Measurements from ENCODE around the gene SMAP1. TPM values are rescaled to one million over a fixed set of nuclear protein-coding genes. Genes with fewer than 3 reads are reported as not detected.

SMAP1 gene
- total RNA-seq, 6 experiments from 2014 or later: 11.4 to 24.4 (median 21.5) TPM

DNA sequence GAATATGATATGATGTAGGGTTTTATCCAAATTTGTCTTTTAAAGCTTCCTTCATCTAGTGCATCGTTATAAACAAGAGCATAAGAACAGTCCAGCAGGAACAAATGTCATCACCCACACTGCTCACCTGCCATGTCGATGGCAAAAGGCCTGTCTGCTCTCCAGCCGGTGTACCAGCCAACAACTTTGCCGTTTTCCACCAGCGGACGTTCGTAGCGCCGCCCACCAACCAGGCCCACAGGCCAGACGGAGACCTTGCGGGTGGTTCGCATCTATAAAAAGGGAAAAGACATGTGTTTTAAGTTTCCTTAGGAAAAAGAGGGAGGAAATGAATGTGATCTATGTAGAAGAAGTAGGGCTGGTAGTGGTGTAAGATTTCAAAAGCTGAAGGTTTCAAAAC, 226.3 kb downstream of the SMAP1 start:
- H3K4me3 Mint-ChIP-seq: no peak overlapping the region
- H3K27me3 Mint-ChIP-seq (ENCODE audit: insufficient read depth): peaks cover 29% of the 10 kb centered on the region
- no peaks in the 10 kb centered on the region for H3K4me1 Mint-ChIP-seq (ENCODE audit: low read depth)
- H3K9me3 Mint-ChIP-seq: no peaks in the 10 kb centered on the region
- TF ChIP-seq, protein P1, sequence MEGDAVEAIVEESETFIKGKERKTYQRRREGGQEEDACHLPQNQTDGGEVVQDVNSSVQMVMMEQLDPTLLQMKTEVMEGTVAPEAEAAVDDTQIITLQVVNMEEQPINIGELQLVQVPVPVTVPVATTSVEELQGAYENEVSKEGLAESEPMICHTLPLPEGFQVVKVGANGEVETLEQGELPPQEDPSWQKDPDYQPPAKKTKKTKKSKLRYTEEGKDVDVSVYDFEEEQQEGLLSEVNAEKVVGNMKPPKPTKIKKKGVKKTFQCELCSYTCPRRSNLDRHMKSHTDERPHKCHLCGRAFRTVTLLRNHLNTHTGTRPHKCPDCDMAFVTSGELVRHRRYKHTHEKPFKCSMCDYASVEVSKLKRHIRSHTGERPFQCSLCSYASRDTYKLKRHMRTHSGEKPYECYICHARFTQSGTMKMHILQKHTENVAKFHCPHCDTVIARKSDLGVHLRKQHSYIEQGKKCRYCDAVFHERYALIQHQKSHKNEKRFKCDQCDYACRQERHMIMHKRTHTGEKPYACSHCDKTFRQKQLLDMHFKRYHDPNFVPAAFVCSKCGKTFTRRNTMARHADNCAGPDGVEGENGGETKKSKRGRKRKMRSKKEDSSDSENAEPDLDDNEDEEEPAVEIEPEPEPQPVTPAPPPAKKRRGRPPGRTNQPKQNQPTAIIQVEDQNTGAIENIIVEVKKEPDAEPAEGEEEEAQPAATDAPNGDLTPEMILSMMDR (IDR thresholded peaks at IDR 0.05): no peak
- no peaks in the 10 kb centered on the region for H3K36me3 Mint-ChIP-seq (ENCODE audit: low read depth)
- H3K27ac Mint-ChIP-seq: no peak overlapping the region
- no peak for DNase-seq

DNA sequence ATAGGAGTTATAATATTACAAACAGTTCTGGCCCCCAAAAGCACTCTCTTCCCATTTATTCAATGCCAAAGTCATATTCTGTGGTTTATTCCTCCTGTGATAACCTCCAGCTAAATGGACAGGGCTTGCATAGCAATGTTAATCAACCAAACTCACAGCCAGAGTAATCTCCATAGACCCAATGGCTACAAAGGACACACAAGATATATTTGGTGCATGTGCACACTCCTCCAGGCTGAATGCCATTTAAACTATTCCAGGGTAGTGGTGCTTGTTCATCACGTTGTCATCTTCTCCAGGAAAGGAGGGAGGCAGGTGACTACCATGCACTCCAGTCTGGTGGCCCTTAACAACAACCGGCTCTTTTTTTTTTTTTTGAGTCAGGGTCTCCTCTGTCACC, 232.4 kb downstream of the SMAP1 start:
- Mint-ChIP-seq H3K4me1 (ENCODE audit: low read depth) (no peaks in the 10 kb centered on the region), H3K9me3 (no peaks in the 10 kb centered on the region), H3K27ac (no peak overlapping the region), H3K4me3 (no peak overlapping the region), H3K36me3 (ENCODE audit: low read depth) (no peaks in the 10 kb centered on the region), H3K27me3 (ENCODE audit: insufficient read depth) (peaks cover 5% of the 10 kb centered on the region; the same call in 1 of the 2 replicates)
- DNase-seq: no peak
- TF ChIP-seq, protein P1 (IDR thresholded peaks at IDR 0.05): no peak

DNA sequence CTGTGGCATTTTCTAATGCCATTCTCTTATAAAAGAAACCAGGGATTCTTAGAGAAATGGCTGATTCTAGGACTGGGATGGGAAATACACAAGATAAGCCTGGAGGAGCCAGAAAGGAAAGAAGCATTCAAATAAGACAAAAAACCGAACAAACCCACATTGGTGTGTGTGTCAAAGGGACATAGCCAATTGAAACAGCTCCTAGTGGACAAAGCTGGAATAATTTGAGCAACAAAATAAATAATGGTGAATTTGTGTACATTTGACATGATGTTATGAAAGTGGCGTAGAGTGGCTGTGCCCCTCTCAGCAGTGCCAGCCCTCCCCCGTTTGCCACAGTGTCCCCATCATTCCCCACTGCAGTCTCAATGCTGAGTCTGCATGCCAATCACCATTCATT, 233.6 kb downstream of the SMAP1 start:
- DNase-seq: peak; percentile 3
- Mint-ChIP-seq H3K4me3 (no peak overlapping the region), H3K4me1 (ENCODE audit: low read depth) (no peaks in the 10 kb centered on the region), H3K27me3 (ENCODE audit: insufficient read depth) (peaks cover 2% of the 10 kb centered on the region; the same call in 1 of the 2 replicates), H3K36me3 (ENCODE audit: low read depth) (no peaks in the 10 kb centered on the region), H3K27ac (no peak overlapping the region), H3K9me3 (no peaks in the 10 kb centered on the region)
- TF ChIP-seq, protein P1 (IDR thresholded peaks at IDR 0.05): peak; percentile 70

DNA sequence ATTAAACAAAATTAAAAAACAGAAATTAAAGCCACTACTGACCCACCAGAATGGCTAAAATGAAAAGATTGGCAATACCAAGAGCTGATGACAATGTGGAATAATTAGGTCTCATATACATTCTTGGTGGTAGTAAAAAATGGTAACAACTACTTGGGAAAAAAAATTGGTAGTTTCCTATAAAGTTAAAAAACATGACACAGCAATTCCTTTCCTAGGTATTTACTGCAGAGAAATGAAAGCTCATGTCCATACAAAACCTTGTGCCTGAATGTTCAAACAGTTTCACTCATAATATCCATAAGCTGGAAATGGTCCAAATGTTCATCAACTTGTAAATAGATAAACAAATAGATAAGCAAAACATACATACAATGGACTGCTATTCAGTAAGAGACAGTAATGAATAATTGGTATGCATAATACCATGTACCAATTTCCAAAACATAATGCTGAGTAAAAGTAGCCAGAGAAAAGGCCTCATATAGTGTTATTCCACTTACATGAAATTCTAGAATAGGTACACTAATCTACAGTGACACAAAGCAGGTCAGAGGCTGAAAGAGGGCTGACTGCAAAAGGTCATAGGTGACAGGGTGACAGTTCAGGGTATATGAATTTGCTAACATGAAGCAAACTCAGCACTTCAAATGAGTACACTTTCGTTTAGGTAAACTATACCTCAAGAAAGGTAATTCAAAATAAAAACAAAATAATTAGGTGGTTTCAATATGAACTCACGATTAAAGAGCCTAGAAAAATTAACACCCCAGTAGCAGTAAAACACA, 236.2 kb downstream of the SMAP1 start:
- DNase-seq: no peak
- H3K27me3 Mint-ChIP-seq (ENCODE audit: insufficient read depth): no peaks in the 10 kb centered on the region; the same call in 1 of the 2 replicates
- no peaks in the 10 kb centered on the region for H3K4me1 Mint-ChIP-seq (ENCODE audit: low read depth)
- H3K4me3 Mint-ChIP-seq: no peak overlapping the region
- TF ChIP-seq, protein P1 (IDR thresholded peaks at IDR 0.05): no peak
- no peaks in the 10 kb centered on the region for H3K36me3 Mint-ChIP-seq (ENCODE audit: low read depth)
- H3K27ac Mint-ChIP-seq: no peak overlapping the region
- no peaks in the 10 kb centered on the region for H3K9me3 Mint-ChIP-seq

DNA sequence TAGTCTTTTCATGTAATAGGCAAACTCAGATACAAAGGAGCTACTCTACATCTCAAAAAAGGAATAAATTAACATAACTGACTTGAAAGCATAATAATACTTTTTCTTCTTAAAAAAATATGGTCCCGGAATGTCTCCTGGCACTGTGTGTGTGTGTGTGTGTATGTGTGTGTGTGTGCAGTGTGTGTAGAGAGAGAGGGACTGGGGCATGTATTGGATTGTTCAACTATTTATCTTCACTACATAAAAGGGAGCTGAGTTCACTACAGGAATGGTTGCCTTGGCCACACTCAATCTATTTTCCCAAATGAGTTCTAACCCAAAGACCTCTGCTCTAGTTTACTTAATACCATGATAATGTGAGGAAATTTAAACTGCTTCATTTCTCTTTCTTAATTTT, 238.1 kb downstream of the SMAP1 start:
- Mint-ChIP-seq H3K4me3 (no peak overlapping the region), H3K4me1 (ENCODE audit: low read depth) (no peaks in the 10 kb centered on the region), H3K9me3 (no peaks in the 10 kb centered on the region), H3K27me3 (ENCODE audit: insufficient read depth) (no peaks in the 10 kb centered on the region; the same call in 1 of the 2 replicates), H3K27ac (no peak overlapping the region), H3K36me3 (ENCODE audit: low read depth) (no peaks in the 10 kb centered on the region)
- TF ChIP-seq, protein P1 (IDR thresholded peaks at IDR 0.05): no peak
- no peak for DNase-seq

Other genes with a start within 250 kb of the SMAP1 start
- 1 to 10 TPM; 5.8 to 7.6 (median 6.9) TPM for gene SDHAF4, start 101.0 kb upstream of the SMAP1 start, total RNA-seq (2021; fragmentation: NEBNext Ultra II Directional; extraction: Animal tissue kit (Norgen Biotek cat#: 25700))